ENCODE measurements around the gene ACSS3. TPM values are rescaled to one million over a fixed set of nuclear protein-coding genes. Genes with fewer than 3 reads are reported as not detected.

ACSS3 gene
- total RNA-seq, 2 experiments from 2014 or later: not detected

GRCh38 chr12:81136519-81136918 lies 58.6 kb downstream of the ACSS3 start:
- Mint-ChIP-seq H3K4me1 (ENCODE audit: low read depth) (no peaks in the 10 kb centered on the region), H3K27ac (no peak overlapping the region), H3K9me3 (peaks cover 4% of the 10 kb centered on the region), H3K4me3 (no peak overlapping the region), H3K27me3 (no peaks in the 10 kb centered on the region), H3K36me3 (ENCODE audit: low read depth) (no peaks in the 10 kb centered on the region)
- no peak for ATAC-seq (ENCODE audit: poor library complexity)
- TF ChIP-seq, protein P1, sequence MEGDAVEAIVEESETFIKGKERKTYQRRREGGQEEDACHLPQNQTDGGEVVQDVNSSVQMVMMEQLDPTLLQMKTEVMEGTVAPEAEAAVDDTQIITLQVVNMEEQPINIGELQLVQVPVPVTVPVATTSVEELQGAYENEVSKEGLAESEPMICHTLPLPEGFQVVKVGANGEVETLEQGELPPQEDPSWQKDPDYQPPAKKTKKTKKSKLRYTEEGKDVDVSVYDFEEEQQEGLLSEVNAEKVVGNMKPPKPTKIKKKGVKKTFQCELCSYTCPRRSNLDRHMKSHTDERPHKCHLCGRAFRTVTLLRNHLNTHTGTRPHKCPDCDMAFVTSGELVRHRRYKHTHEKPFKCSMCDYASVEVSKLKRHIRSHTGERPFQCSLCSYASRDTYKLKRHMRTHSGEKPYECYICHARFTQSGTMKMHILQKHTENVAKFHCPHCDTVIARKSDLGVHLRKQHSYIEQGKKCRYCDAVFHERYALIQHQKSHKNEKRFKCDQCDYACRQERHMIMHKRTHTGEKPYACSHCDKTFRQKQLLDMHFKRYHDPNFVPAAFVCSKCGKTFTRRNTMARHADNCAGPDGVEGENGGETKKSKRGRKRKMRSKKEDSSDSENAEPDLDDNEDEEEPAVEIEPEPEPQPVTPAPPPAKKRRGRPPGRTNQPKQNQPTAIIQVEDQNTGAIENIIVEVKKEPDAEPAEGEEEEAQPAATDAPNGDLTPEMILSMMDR (IDR thresholded peaks at IDR 0.05): no peak
- DNase-seq: no peak
- CTCF ChIA-PET: no interaction called here
- Histone ChIP-seq H3K27me3 (ENCODE audit: control insufficient read depth in 1 of 2, insufficient read depth in 2 of 2, low read length in 2 of 2) (no peaks in the 10 kb centered on the region), H3K4me1 (ENCODE audit: insufficient read depth, low read length) (no peaks in the 10 kb centered on the region), H3K9me3 (ENCODE audit: control insufficient read depth in 1 of 2, insufficient read depth in 1 of 2, low read length in 2 of 2) (no peaks in the 10 kb centered on the region), H3K4me3 (ENCODE audit: low read length) (no peak overlapping the region), H3K36me3 (ENCODE audit: insufficient read depth, low read length) (no peaks in the 10 kb centered on the region), H3K27ac (ENCODE audit: low read depth in 1 of 2, low read length in 2 of 2) (no peak overlapping the region)
- intact Hi-C loops (cut with DNase I, micrococcal nuclease): no loop called here
- POLR2A ChIA-PET: no interaction called here

DNA sequence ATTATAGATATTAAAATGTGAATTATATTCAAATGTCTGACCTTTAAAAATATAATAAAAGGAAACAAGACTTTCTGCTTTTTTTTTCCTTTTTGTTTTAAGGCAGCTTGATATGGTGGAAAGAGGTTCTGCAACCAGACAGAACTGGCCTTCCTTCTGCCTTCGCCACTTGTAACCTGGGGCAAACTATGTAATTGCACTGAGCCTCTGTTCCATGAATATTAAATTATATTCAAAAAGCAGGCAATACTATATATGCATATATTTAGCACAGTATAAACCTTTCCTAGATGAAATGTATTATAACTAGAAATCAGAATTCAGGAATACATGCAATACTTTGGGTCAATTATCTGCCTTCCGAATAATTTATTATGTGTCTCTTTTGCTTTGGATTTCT lies 59.9 kb downstream of the ACSS3 start:
- Mint-ChIP-seq H3K27me3 (no peaks in the 10 kb centered on the region), H3K4me3 (no peak overlapping the region), H3K27ac (no peak overlapping the region), H3K36me3 (ENCODE audit: low read depth) (no peaks in the 10 kb centered on the region), H3K4me1 (ENCODE audit: low read depth) (no peaks in the 10 kb centered on the region), H3K9me3 (peaks cover 4% of the 10 kb centered on the region)
- Histone ChIP-seq H3K9me3 (ENCODE audit: control insufficient read depth in 1 of 2, insufficient read depth in 1 of 2, low read length in 2 of 2) (no peaks in the 10 kb centered on the region), H3K36me3 (ENCODE audit: insufficient read depth, low read length) (no peaks in the 10 kb centered on the region), H3K27ac (ENCODE audit: low read depth in 1 of 2, low read length in 2 of 2) (no peak overlapping the region), H3K27me3 (ENCODE audit: control insufficient read depth in 1 of 2, insufficient read depth in 2 of 2, low read length in 2 of 2) (no peaks in the 10 kb centered on the region), H3K4me3 (ENCODE audit: low read length) (no peak overlapping the region), H3K4me1 (ENCODE audit: insufficient read depth, low read length) (no peaks in the 10 kb centered on the region)
- TF ChIP-seq, protein P1 (IDR thresholded peaks at IDR 0.05): no peak
- ChIA-PET CTCF (no interaction called here), POLR2A (no interaction called here)
- no peak for ATAC-seq (ENCODE audit: poor library complexity)
- intact Hi-C loops (cut with DNase I, micrococcal nuclease): no loop called here
- DNase-seq: no peak

- Mint-ChIP-seq H3K4me1 (ENCODE audit: low read depth) (no peaks in the 10 kb centered on the region), H3K27ac (no peak overlapping the region), H3K27me3 (no peaks in the 10 kb centered on the region), H3K36me3 (ENCODE audit: low read depth) (no peaks in the 10 kb centered on the region), H3K4me3 (no peak overlapping the region), H3K9me3 (peaks cover 3% of the 10 kb centered on the region)
- no peak overlapping the region for H3K27ac ChIP-seq (ENCODE audit: low read depth in 1 of 2, low read length in 2 of 2)
- POLR2A ChIA-PET: no interaction called here
- ATAC-seq (ENCODE audit: poor library complexity) (no peak), DNase-seq (no peak)
- H3K27me3 ChIP-seq (ENCODE audit: control insufficient read depth in 1 of 2, insufficient read depth in 2 of 2, low read length in 2 of 2): no peaks in the 10 kb centered on the region
- CTCF ChIA-PET: no interaction called here
- no peak overlapping the region for H3K4me3 ChIP-seq (ENCODE audit: low read length)
- no peaks in the 10 kb centered on the region for H3K4me1 ChIP-seq (ENCODE audit: insufficient read depth, low read length)
- TF ChIP-seq, protein P1 (IDR thresholded peaks at IDR 0.05): no peak
- peaks cover 0 to 6% of the 10 kb centered on the region in 2 experiments for H3K9me3 ChIP-seq (ENCODE audit: control insufficient read depth in 1 of 2, insufficient read depth in 1 of 2, low read length in 2 of 2)
- H3K36me3 ChIP-seq (ENCODE audit: insufficient read depth, low read length): no peaks in the 10 kb centered on the region
- intact Hi-C loops (cut with DNase I, micrococcal nuclease): no loop called here
Measured at GRCh38 chr12:81141217-81141616, 63.3 kb downstream of the ACSS3 start.

All from CD4-positive, alpha-beta T cell (primary cell).